Activated CD8-positive, alpha-beta memory T cell treated with anti-CD3 and anti-CD28 coated beads for 1 hour (primary cell): Measurements from ENCODE around the gene NOTCH1.

Experiments
- DNase-seq, 2 donors: peaks; one replicate each; pipeline ENCODE4 v3.0.0-alpha.2; 2020; ENCODE audit warnings: low read depth in 1 of 2; ENCODE audit errors: extremely low read depth in 1 of 2

Gene NOTCH1

GRCh38 chr9:136546697-136547501 is 1.1 kb upstream of the NOTCH1 start:
- peak in 1 of 2 donors; percentile 45 for DNase-seq

- DNase-seq = no peak
These were observed 220 bp downstream of the NOTCH1 start for GRCh38 chr9:136545692-136545964.

GRCh38 chr9:136544964-136545691 is 720 bp downstream of the NOTCH1 start:
- DNase-seq = peak in 1 of 2 donors; percentile 37

GRCh38 chr9:136544548-136544963 is 1.3 kb downstream of the NOTCH1 start:
- DNase-seq = peak in 1 of 2 donors; percentile 43

GRCh38 chr9:136543830-136544547 is 1.9 kb downstream of the NOTCH1 start:
- DNase-seq = no peak

GRCh38 chr9:136543280-136543679 is 2.6 kb downstream of the NOTCH1 start:
- DNase-seq = no peak

- no peak for DNase-seq
These were observed 3.4 kb downstream of the NOTCH1 start for GRCh38 chr9:136542241-136543040.

- no peak for DNase-seq
These were observed 4.1 kb downstream of the NOTCH1 start for GRCh38 chr9:136541709-136542108.

- DNase-seq = no peak
These were observed 4.7 kb downstream of the NOTCH1 start for GRCh38 chr9:136541179-136541578.

GRCh38 chr9:136539427-136540421 is 6.1 kb downstream of the NOTCH1 start:
- DNase-seq = peak; percentile 82 to 89

GRCh38 chr9:136538599-136539426 is 7.0 kb downstream of the NOTCH1 start:
- DNase-seq = no peak

GRCh38 chr9:136537896-136538598 is 7.8 kb downstream of the NOTCH1 start:
- DNase-seq = no peak

GRCh38 chr9:136537411-136537810 is 8.4 kb downstream of the NOTCH1 start:
- no peak for DNase-seq

- no peak for DNase-seq
These were observed 9.1 kb downstream of the NOTCH1 start for GRCh38 chr9:136536721-136537241.

GRCh38 chr9:136536051-136536720 is 9.7 kb downstream of the NOTCH1 start:
- no peak for DNase-seq

GRCh38 chr9:136535070-136535469 is 10.8 kb downstream of the NOTCH1 start:
- DNase-seq = no peak

GRCh38 chr9:136534366-136534765 is 11.5 kb downstream of the NOTCH1 start:
- DNase-seq = no peak
